H9 (cell line): ENCODE measurements around the gene BMP5. TPM values are rescaled to one million over a fixed set of nuclear protein-coding genes. Genes with fewer than 3 reads are reported as not detected.

Source experiments
- DNase-seq: peaks from one replicate; pipeline ENCODE4 v3.0.0-alpha.2; 2017
- H2AFZ ChIP-seq: one replicate; pipeline ENCODE4 v1.6.1; 2013; ENCODE audit warnings: mild to moderate bottlenecking, low read length, control low read depth, moderate library complexity
- H2AK5ac ChIP-seq: 2 replicates; pipeline ENCODE4 v1.6.1; 2013; ENCODE audit warnings: low read length, control low read depth, mixed read lengths; ENCODE audit not compliant: insufficient read length
- H2BK120ac ChIP-seq: one replicate; pipeline ENCODE4 v1.6.1; 2013; ENCODE audit warnings: low read depth, mild to moderate bottlenecking, low read length, control low read depth, inconsistent platforms; ENCODE audit not compliant: poor library complexity, severe bottlenecking
- H2BK12ac ChIP-seq: 2 replicates; pipeline ENCODE4 v1.6.1; 2013; ENCODE audit warnings: low read length, control low read depth, mixed read lengths, low read depth; ENCODE audit not compliant: insufficient read length
- H2BK15ac ChIP-seq: 2 replicates; pipeline ENCODE4 v1.6.1; 2013; ENCODE audit warnings: low read depth, low read length, control low read depth
- H2BK20ac ChIP-seq: one replicate; pipeline ENCODE4 v1.6.1; 2013; ENCODE audit warnings: low read depth, mild to moderate bottlenecking, low read length, control low read depth, inconsistent platforms; ENCODE audit not compliant: poor library complexity, severe bottlenecking
- H2BK5ac ChIP-seq: 2 replicates; pipeline ENCODE4 v1.6.1; 2013; ENCODE audit warnings: low read length, control low read depth, mixed read lengths; ENCODE audit not compliant: insufficient read length
- H3K14ac ChIP-seq: 2 replicates; pipeline ENCODE4 v1.6.1; 2013; ENCODE audit warnings: low read length, control low read depth; ENCODE audit not compliant: insufficient read depth
- H3K18ac ChIP-seq: 2 replicates; pipeline ENCODE4 v1.6.1; 2013; ENCODE audit warnings: low read depth, mild to moderate bottlenecking, mixed read lengths, low read length, control low read depth; ENCODE audit not compliant: insufficient read length
- H3K23ac ChIP-seq: 2 replicates; pipeline ENCODE4 v1.6.1; 2013; ENCODE audit warnings: low read length, control low read depth, mixed read lengths, low read depth; ENCODE audit not compliant: insufficient read length
- H3K23me2 ChIP-seq: 2 replicates; pipeline ENCODE4 v1.6.1; 2013; ENCODE audit warnings: low read depth, mild to moderate bottlenecking, mixed read lengths, low read length, control low read depth; ENCODE audit not compliant: insufficient read length, poor library complexity, severe bottlenecking
- H3K27ac ChIP-seq: 2 replicates; pipeline ENCODE4 v1.5.1; 2013; ENCODE audit warnings: low read length, control low read depth, mixed read lengths, low read depth; ENCODE audit not compliant: insufficient read length
- H3K27me3 ChIP-seq: 2 replicates; pipeline ENCODE4 v1.6.1; 2013; ENCODE audit warnings: low read length, control low read depth, inconsistent platforms; ENCODE audit not compliant: insufficient read depth
- H3K4ac ChIP-seq: 2 replicates; pipeline ENCODE4 v1.6.1; 2013; ENCODE audit warnings: low read depth, mild to moderate bottlenecking, control low read depth, inconsistent platforms, low read length, moderate library complexity
- H3K4me1 ChIP-seq: 2 replicates; pipeline ENCODE4 v1.6.1; 2013; ENCODE audit warnings: low read length, control low read depth, inconsistent platforms; ENCODE audit not compliant: insufficient read depth
- H3K4me2 ChIP-seq: 2 replicates; pipeline ENCODE4 v1.6.1; 2013; ENCODE audit warnings: low read length, control low read depth, mixed read lengths; ENCODE audit not compliant: insufficient read length, insufficient read depth
- H3K56ac ChIP-seq: 2 replicates; pipeline ENCODE4 v1.6.1; 2013; ENCODE audit warnings: low read depth, mild to moderate bottlenecking, mixed read lengths, low read length, control low read depth; ENCODE audit not compliant: insufficient read length
- H3K79me1 ChIP-seq: 2 replicates; pipeline ENCODE4 v1.6.1; 2013; ENCODE audit warnings: low read depth, mild to moderate bottlenecking, moderate library complexity, low read length, control low read depth, inconsistent platforms; ENCODE audit not compliant: insufficient read depth, poor library complexity, severe bottlenecking
- H3K79me2 ChIP-seq: 2 replicates; pipeline ENCODE4 v1.6.1; 2013; ENCODE audit warnings: low read length, control low read depth, inconsistent platforms; ENCODE audit not compliant: insufficient read depth
- H3K9ac ChIP-seq: 2 replicates; pipeline ENCODE4 v1.6.1; 2013; ENCODE audit warnings: low read length, control low read depth, mixed read lengths; ENCODE audit not compliant: insufficient read length; ENCODE audit errors: extremely low read depth
- H3K9me3 ChIP-seq: one replicate; pipeline ENCODE4 v1.6.1; 2013; ENCODE audit warnings: low read depth, low read length, inconsistent platforms; ENCODE audit not compliant: control insufficient read depth
- H3T11ph ChIP-seq: one replicate; pipeline ENCODE4 v1.6.1; 2013; ENCODE audit warnings: mild to moderate bottlenecking, low read length, control low read depth, inconsistent platforms
- H4K20me1 ChIP-seq: one replicate; pipeline ENCODE4 v1.6.1; 2013; ENCODE audit not compliant: control insufficient read depth, insufficient read length, insufficient read depth
- H4K5ac ChIP-seq: 2 replicates; pipeline ENCODE4 v1.6.1; 2013; ENCODE audit warnings: low read depth, mild to moderate bottlenecking, mixed read lengths, low read length, control low read depth; ENCODE audit not compliant: insufficient read length
- H4K8ac ChIP-seq: replicated peaks from 2 replicates; pipeline ENCODE4 v1.6.1; 2013; ENCODE audit warnings: low read length, control low read depth, mixed read lengths, low read depth; ENCODE audit not compliant: insufficient read length
- H4K91ac ChIP-seq: 2 replicates; pipeline ENCODE4 v1.6.1; 2013; ENCODE audit warnings: low read depth, mild to moderate bottlenecking, moderate library complexity, mixed read lengths, low read length, control low read depth; ENCODE audit not compliant: insufficient read length
- H3K27ac Mint-ChIP-seq, 3 experiments: 2 replicates in 2 of 3; 3 replicates in 1 of 3; pipeline ENCODE4 v1.8.0; 2020 to 2021; ENCODE audit warnings: mixed read lengths in 3 of 3, mild to moderate bottlenecking in 1 of 3, moderate library complexity in 1 of 3
- H3K27me3 Mint-ChIP-seq: 2 replicates; pipeline ENCODE4 v1.8.0; 2021; ENCODE audit warnings: low read depth, mild to moderate bottlenecking, moderate library complexity, mixed read lengths
- H3K36me3 Mint-ChIP-seq, 3 experiments: 2 replicates in 2 of 3; 3 replicates in 1 of 3; pipeline ENCODE4 v1.8.0; 2020 to 2021; ENCODE audit warnings: low read depth in 3 of 3, mixed read lengths in 3 of 3; ENCODE audit not compliant: insufficient read depth in 1 of 3
- H3K4me1 Mint-ChIP-seq, 2 experiments: 2 replicates each; pipeline ENCODE4 v1.8.0; 2020; ENCODE audit warnings: mixed read lengths in 2 of 2
- H3K4me3 Mint-ChIP-seq, 2 experiments: 2 replicates in 1 of 2; 3 replicates in 1 of 2; pipeline ENCODE4 v1.8.0; 2020 to 2021; ENCODE audit warnings: mild to moderate bottlenecking in 2 of 2, mixed read lengths in 2 of 2, moderate library complexity in 1 of 2
- H3K9me3 Mint-ChIP-seq, 2 experiments: 2 replicates in 1 of 2; 3 replicates in 1 of 2; pipeline ENCODE4 v1.8.0; 2020; ENCODE audit warnings: mild to moderate bottlenecking in 2 of 2, mixed read lengths in 2 of 2, moderate library complexity in 1 of 2
- WGBS: extraction: QIAGEN DNeasy Blood & Tissue Kit; methylation state at CpG from one replicate; pipeline ENCODE4 v1.1.7; 2013; ENCODE audit warnings: missing lambda C conversion rate, low lambda C conversion rate, mixed read lengths; ENCODE audit not compliant: insufficient read length; ENCODE audit errors: extremely low coverage; 5-methylcytosine and 5-hydroxymethylcytosine counted together
- total RNA-seq: library from RNA; stranded (reverse); gene quantifications from 2 replicates; pipeline ENCODE4 v1.2.1, GENCODE V29; 2021
- TF ChIP-seq, protein P1 (sequence below): fragments of 200-600 bp; sonication (generic); conservative IDR thresholded peaks from 3 replicates; pipeline ENCODE4 v1.8.0; 2021; ENCODE audit warnings: antibody characterized with exemption, mild to moderate bottlenecking

The BMP5 gene
- total RNA-seq, 1 experiment from 2014 or later = not detected

DNA sequence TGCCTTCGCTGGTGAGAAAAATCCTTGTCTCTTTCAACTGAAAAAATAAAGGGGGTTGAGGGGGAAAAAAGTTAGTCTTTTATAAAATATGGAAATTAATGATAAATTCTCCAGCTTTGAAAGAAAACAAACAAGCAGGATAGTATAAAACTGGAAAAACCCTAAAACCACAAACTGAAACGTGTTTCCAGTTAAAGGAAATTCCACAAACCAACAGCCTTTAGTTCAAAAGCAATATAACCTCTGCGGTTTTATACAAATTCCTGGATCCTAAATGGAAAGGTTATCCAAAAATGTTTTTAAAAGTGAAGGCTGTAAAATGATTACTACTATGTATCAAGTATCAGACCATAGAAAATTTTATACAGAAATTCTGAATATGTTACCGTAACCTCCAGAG, 55.6 kb downstream of the BMP5 start:
- no peaks in the 10 kb centered on the region for H3K27me3 Mint-ChIP-seq

More for the DNA sequence above, 55.6 kb downstream of the BMP5 start:
- Histone ChIP-seq H3K23ac (no peak overlapping the region), H3K14ac (no peak overlapping the region), H3K18ac (no peak overlapping the region), H4K8ac (no peak overlapping the region), H2BK20ac (no peak overlapping the region), H2BK15ac (no peak overlapping the region), H2AK5ac (no peak overlapping the region), H2BK120ac (no peak overlapping the region), H2AFZ (no peak overlapping the region), H3K9ac (no peak overlapping the region), H3T11ph (no peak overlapping the region), H3K4ac (no peak overlapping the region), H3K79me2 (no peaks in the 10 kb centered on the region), H2BK5ac (no peak overlapping the region), H3K4me2 (no peak overlapping the region), H4K5ac (no peak overlapping the region), H3K4me1 (no peaks in the 10 kb centered on the region), H3K56ac (no peak overlapping the region), H3K9me3 (no peaks in the 10 kb centered on the region), H3K27ac (no peak overlapping the region), H4K91ac (no peak overlapping the region), H3K27me3 (no peaks in the 10 kb centered on the region), H4K20me1 (no peaks in the 10 kb centered on the region), H3K79me1 (no peaks in the 10 kb centered on the region), H3K23me2 (no peaks in the 10 kb centered on the region), H2BK12ac (no peak overlapping the region)
- Mint-ChIP-seq H3K4me1 (peaks cover 3 to 4% of the 10 kb centered on the region in 2 experiments; a peak in 3 of 4 replicates), H3K4me3 (no peak overlapping the region), H3K9me3 (no peaks in the 10 kb centered on the region), H3K27ac (no peak overlapping the region), H3K36me3 (no peaks in the 10 kb centered on the region)
- no CpG with 5 or more reads among the region's 4 CpGs for WGBS
- TF ChIP-seq, protein P1, sequence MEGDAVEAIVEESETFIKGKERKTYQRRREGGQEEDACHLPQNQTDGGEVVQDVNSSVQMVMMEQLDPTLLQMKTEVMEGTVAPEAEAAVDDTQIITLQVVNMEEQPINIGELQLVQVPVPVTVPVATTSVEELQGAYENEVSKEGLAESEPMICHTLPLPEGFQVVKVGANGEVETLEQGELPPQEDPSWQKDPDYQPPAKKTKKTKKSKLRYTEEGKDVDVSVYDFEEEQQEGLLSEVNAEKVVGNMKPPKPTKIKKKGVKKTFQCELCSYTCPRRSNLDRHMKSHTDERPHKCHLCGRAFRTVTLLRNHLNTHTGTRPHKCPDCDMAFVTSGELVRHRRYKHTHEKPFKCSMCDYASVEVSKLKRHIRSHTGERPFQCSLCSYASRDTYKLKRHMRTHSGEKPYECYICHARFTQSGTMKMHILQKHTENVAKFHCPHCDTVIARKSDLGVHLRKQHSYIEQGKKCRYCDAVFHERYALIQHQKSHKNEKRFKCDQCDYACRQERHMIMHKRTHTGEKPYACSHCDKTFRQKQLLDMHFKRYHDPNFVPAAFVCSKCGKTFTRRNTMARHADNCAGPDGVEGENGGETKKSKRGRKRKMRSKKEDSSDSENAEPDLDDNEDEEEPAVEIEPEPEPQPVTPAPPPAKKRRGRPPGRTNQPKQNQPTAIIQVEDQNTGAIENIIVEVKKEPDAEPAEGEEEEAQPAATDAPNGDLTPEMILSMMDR = no peak
- DNase-seq = no peak
